ENCODE measurements around the gene HSPA6.

Gene HSPA6

DNA sequence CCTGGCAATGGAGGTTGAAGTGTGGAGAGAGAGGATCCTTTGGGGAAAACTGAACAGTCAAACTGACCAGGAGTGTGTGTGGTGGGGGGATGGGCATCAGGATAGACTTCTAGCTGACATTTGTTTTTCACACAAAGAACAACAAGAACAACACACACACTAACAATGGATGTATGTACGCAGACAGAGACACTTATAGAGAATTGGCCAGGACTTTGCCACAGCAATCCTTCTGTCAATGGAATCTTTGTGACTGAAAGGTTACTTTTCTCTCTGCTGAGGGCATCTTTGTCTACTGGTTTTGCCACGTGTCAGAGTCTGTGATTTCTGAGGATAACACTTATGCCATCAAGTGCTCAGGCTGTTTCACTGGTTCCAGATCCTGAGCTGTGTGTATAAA is 31.5 kb upstream of the HSPA6 start:
- Histone ChIP-seq H3K36me3 (ENCODE audit: low read length) (no peaks in the 10 kb centered on the region), H3F3A (ENCODE audit: insufficient read depth) (no peaks in the 10 kb centered on the region), H3K9me3 (ENCODE audit: insufficient read depth, low read length) (no peaks in the 10 kb centered on the region), H2AFZ (ENCODE audit: low read depth, low read length, severe bottlenecking) (no peak overlapping the region), H3K9ac (ENCODE audit: low read length) (no peak overlapping the region), H3K9me2 (replicated peaks; ENCODE audit: insufficient read depth, low read length) (no peaks in the 10 kb centered on the region), H3K4me3 (ENCODE audit: insufficient read depth, low read length, poor library complexity, severe bottlenecking) (no peak overlapping the region), H4K20me1 (ENCODE audit: low read depth, low read length) (no peaks in the 10 kb centered on the region), H3K27ac (ENCODE audit: low read depth, low read length) (no peak overlapping the region), H3K79me2 (ENCODE audit: insufficient read depth, low read length) (no peaks in the 10 kb centered on the region), H3K4me2 (ENCODE audit: low read depth, low read length, poor library complexity, severe bottlenecking) (no peak overlapping the region), H3K27me3 (ENCODE audit: low read length) (no peaks in the 10 kb centered on the region)
- TF ChIP-seq EZH2phosphoT487 (conservative IDR thresholded peaks at IDR 0.05; ENCODE audit: low read length) = no peak
- no peak for TF ChIP-seq CTCF (IDR thresholded peaks at IDR 0.05; ENCODE audit: insufficient read depth, low read length, poor library complexity, severe bottlenecking)

DNA sequence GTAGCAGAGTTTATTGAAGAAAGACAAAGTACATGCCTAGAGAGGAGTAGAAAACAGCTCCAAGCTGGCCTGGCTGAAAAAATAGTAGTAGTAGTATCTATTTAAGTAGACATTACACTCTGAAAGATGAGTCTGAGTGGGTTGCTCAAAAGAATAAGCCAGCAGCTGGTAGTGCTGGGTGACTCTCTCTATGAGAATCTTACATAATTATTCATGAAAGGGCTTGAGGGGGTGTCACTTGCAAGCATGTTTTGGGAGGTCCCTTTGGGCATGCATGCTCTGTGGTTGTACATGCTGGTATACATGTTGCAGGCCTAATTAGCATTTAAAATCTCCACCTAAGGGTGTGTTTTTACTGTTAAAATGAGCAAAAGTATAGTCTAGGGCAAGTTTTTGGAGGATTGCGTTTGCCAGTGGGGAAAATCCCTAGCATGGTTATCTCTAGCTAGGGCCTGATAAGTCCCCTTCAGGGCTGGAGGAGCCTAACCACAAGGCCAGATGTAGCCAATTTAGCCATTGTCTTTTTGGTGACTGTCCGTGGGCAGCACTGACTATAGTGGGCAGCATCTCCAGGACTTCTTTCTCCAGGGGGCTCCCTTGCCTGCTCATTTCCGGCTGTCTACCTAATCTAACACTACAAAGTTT is 30.1 kb upstream of the HSPA6 start:
- H3K27ac ChIP-seq (ENCODE audit: low read depth, low read length) = no peak overlapping the region
- H3K4me3 ChIP-seq (ENCODE audit: insufficient read depth, low read length, poor library complexity, severe bottlenecking) = no peak overlapping the region
- no peaks in the 10 kb centered on the region for H3K36me3 ChIP-seq (ENCODE audit: low read length)
- H3K79me2 ChIP-seq (ENCODE audit: insufficient read depth, low read length) = no peaks in the 10 kb centered on the region
- H2AFZ ChIP-seq (ENCODE audit: low read depth, low read length, severe bottlenecking) = no peak overlapping the region
- no peaks in the 10 kb centered on the region for H3F3A ChIP-seq (ENCODE audit: insufficient read depth)
- no peaks in the 10 kb centered on the region for H3K9me2 ChIP-seq (replicated peaks; ENCODE audit: insufficient read depth, low read length)
- no peak overlapping the region for H3K4me2 ChIP-seq (ENCODE audit: low read depth, low read length, poor library complexity, severe bottlenecking)
- H3K9ac ChIP-seq (ENCODE audit: low read length) = no peak overlapping the region
- H3K27me3 ChIP-seq (ENCODE audit: low read length) = no peaks in the 10 kb centered on the region
- TF ChIP-seq CTCF (IDR thresholded peaks at IDR 0.05; ENCODE audit: insufficient read depth, low read length, poor library complexity, severe bottlenecking) (no peak), EZH2phosphoT487 (conservative IDR thresholded peaks at IDR 0.05; ENCODE audit: low read length) (no peak)
- no peaks in the 10 kb centered on the region for H4K20me1 ChIP-seq (ENCODE audit: low read depth, low read length)
- H3K9me3 ChIP-seq (ENCODE audit: insufficient read depth, low read length) = no peaks in the 10 kb centered on the region

GRCh38 chr1:161495490-161495889 is 28.9 kb upstream of the HSPA6 start:
- Histone ChIP-seq H3K27me3 (ENCODE audit: low read length) (no peaks in the 10 kb centered on the region), H3K4me3 (ENCODE audit: insufficient read depth, low read length, poor library complexity, severe bottlenecking) (no peak overlapping the region), H4K20me1 (ENCODE audit: low read depth, low read length) (no peaks in the 10 kb centered on the region), H3K4me2 (ENCODE audit: low read depth, low read length, poor library complexity, severe bottlenecking) (no peak overlapping the region), H3K9me2 (replicated peaks; ENCODE audit: insufficient read depth, low read length) (no peaks in the 10 kb centered on the region), H3K79me2 (ENCODE audit: insufficient read depth, low read length) (no peaks in the 10 kb centered on the region), H2AFZ (ENCODE audit: low read depth, low read length, severe bottlenecking) (no peak overlapping the region), H3K9ac (ENCODE audit: low read length) (no peak overlapping the region), H3K27ac (ENCODE audit: low read depth, low read length) (no peak overlapping the region), H3K9me3 (ENCODE audit: insufficient read depth, low read length) (no peaks in the 10 kb centered on the region), H3K36me3 (ENCODE audit: low read length) (no peaks in the 10 kb centered on the region), H3F3A (ENCODE audit: insufficient read depth) (no peaks in the 10 kb centered on the region)
- no peak for TF ChIP-seq CTCF (IDR thresholded peaks at IDR 0.05; ENCODE audit: insufficient read depth, low read length, poor library complexity, severe bottlenecking)
- no peak for TF ChIP-seq EZH2phosphoT487 (conservative IDR thresholded peaks at IDR 0.05; ENCODE audit: low read length)

All from SU-DHL-6 (cell line).